MG63 (cell line): ENCODE measurements around the gene QRSL1. TPM values are rescaled to one million over a fixed set of nuclear protein-coding genes. Genes with fewer than 3 reads are reported as not detected.
"Not testable (repeated sequence)": the region's sequence is repeated elsewhere in the genome, so short reads cannot be mapped to it uniquely, and the experiment has no call there.

Source experiments
- DNase-seq: peaks from one replicate; pipeline ENCODE4 v3.0.0-alpha.2; 2020
- H3K27me3 ChIP-seq: fragments of 250-450 bp; sonication (Bioruptor Pico); 2 replicates; pipeline ENCODE4 v1.5.1; 2020; ENCODE audit warnings: mild to moderate bottlenecking, moderate library complexity
- H3K36me3 ChIP-seq: fragments of 250-450 bp; sonication (Bioruptor Pico); 2 replicates; pipeline ENCODE4 v1.5.1; 2020; ENCODE audit warnings: mild to moderate bottlenecking, moderate library complexity
- H3K4me3 ChIP-seq: fragments of 250-450 bp; sonication (Bioruptor Pico); 2 replicates; pipeline ENCODE4 v1.5.1; 2020; ENCODE audit warnings: mild to moderate bottlenecking, moderate library complexity
- H3K9me3 ChIP-seq: fragments of 250-450 bp; sonication (Bioruptor Pico); 2 replicates; pipeline ENCODE4 v1.5.1; 2020; ENCODE audit warnings: mild to moderate bottlenecking, moderate library complexity
- total RNA-seq: library from RNA; depleted of rRNA; stranded (reverse); fragments of >200 nt; shearing (Covaris generic); gene quantifications from 2 replicates; pipeline ENCODE4 v1.2.3, GENCODE V29; 2014; ENCODE audit warnings: low replicate concordance

Gene QRSL1
- total RNA-seq, 1 experiment from 2014 or later: 11.9 TPM

GRCh38 chr6:106617857-106618256 lies 11.5 kb upstream of the QRSL1 start:
- Histone ChIP-seq H3K36me3 (peaks cover under 1% of the 10 kb centered on the region), H3K4me3 (no peak overlapping the region), H3K27me3 (no peaks in the 10 kb centered on the region), H3K9me3 (no peaks in the 10 kb centered on the region)
- no peak for DNase-seq

GRCh38 chr6:106618324-106618723 lies 11.1 kb upstream of the QRSL1 start:
- Histone ChIP-seq H3K27me3 (no peaks in the 10 kb centered on the region), H3K4me3 (no peak overlapping the region), H3K9me3 (0 out of 2 replicates have a peak, but pooled peaks cover 2% of the 10 kb centered on the region), H3K36me3 (peaks cover 2% of the 10 kb centered on the region)
- DNase-seq: no peak

- Histone ChIP-seq H3K27me3 (no peaks in the 10 kb centered on the region), H3K9me3 (0 out of 2 replicates have a peak, but pooled peaks cover 2% of the 10 kb centered on the region), H3K36me3 (peaks cover 2% of the 10 kb centered on the region), H3K4me3 (no peak overlapping the region)
- DNase-seq: no peak
These were observed 10.2 kb upstream of the QRSL1 start for GRCh38 chr6:106619223-106619622.

GRCh38 chr6:106620931-106621672 lies 8.3 kb upstream of the QRSL1 start:
- Histone ChIP-seq H3K9me3 (0 out of 2 replicates have a peak, but pooled peaks cover 2% of the 10 kb centered on the region), H3K36me3 (peaks cover 2% of the 10 kb centered on the region), H3K27me3 (no peaks in the 10 kb centered on the region), H3K4me3 (no peak overlapping the region)
- peak; percentile 45 for DNase-seq

GRCh38 chr6:106622412-106622811 lies 7.0 kb upstream of the QRSL1 start:
- H3K4me3 ChIP-seq: no peak overlapping the region
- H3K27me3 ChIP-seq: no peaks in the 10 kb centered on the region
- DNase-seq: no peak
- H3K36me3 ChIP-seq: peaks cover 2% of the 10 kb centered on the region
- H3K9me3 ChIP-seq: 0 out of 2 replicates have a peak, but pooled peaks cover 2% of the 10 kb centered on the region

GRCh38 chr6:106623039-106623438 lies 6.3 kb upstream of the QRSL1 start:
- H3K27me3 ChIP-seq: no peaks in the 10 kb centered on the region
- DNase-seq: no peak
- no peak overlapping the region for H3K4me3 ChIP-seq
- 0 out of 2 replicates have a peak, but pooled peaks cover 2% of the 10 kb centered on the region for H3K9me3 ChIP-seq
- peaks cover 2% of the 10 kb centered on the region for H3K36me3 ChIP-seq

- H3K4me3 ChIP-seq: no peak overlapping the region
- H3K9me3 ChIP-seq: 0 out of 2 replicates have a peak, but pooled peaks cover 2% of the 10 kb centered on the region
- DNase-seq: no peak
- peaks cover 2% of the 10 kb centered on the region for H3K36me3 ChIP-seq
- H3K27me3 ChIP-seq: no peaks in the 10 kb centered on the region
These were observed 2.9 kb upstream of the QRSL1 start for GRCh38 chr6:106626485-106626884.

GRCh38 chr6:106627760-106628159 lies 1.6 kb upstream of the QRSL1 start:
- H3K4me3 ChIP-seq, H3K27me3 ChIP-seq, DNase-seq, H3K9me3 ChIP-seq, H3K36me3 ChIP-seq: not testable (repeated sequence)

- H3K4me3 ChIP-seq: peak overlapping the region; percentile 87
- H3K36me3 ChIP-seq: no peaks in the 10 kb centered on the region
- no peaks in the 10 kb centered on the region for H3K27me3 ChIP-seq
- DNase-seq: no peak
- H3K9me3 ChIP-seq: no peaks in the 10 kb centered on the region
These were observed 698 bp upstream of the QRSL1 start for GRCh38 chr6:106628658-106629102.

GRCh38 chr6:106629859-106630163 lies 433 bp downstream of the QRSL1 start:
- H3K9me3 ChIP-seq: no peaks in the 10 kb centered on the region
- DNase-seq: no peak
- no peaks in the 10 kb centered on the region for H3K36me3 ChIP-seq
- H3K27me3 ChIP-seq: no peaks in the 10 kb centered on the region
- H3K4me3 ChIP-seq: peak overlapping the region; percentile 87

- Histone ChIP-seq H3K27me3 (no peaks in the 10 kb centered on the region), H3K9me3 (no peaks in the 10 kb centered on the region), H3K36me3 (no peaks in the 10 kb centered on the region), H3K4me3 (peak overlapping the region; percentile 87)
- no peak for DNase-seq
These were observed 988 bp downstream of the QRSL1 start for GRCh38 chr6:106630366-106630765.

- no peak overlapping the region for H3K4me3 ChIP-seq
- H3K36me3 ChIP-seq: no peaks in the 10 kb centered on the region
- no peaks in the 10 kb centered on the region for H3K27me3 ChIP-seq
- no peaks in the 10 kb centered on the region for H3K9me3 ChIP-seq
- peak; percentile 41 for DNase-seq
These were observed 2.0 kb downstream of the QRSL1 start for GRCh38 chr6:106631346-106631745.

- H3K36me3 ChIP-seq: no peaks in the 10 kb centered on the region
- no peaks in the 10 kb centered on the region for H3K27me3 ChIP-seq
These were observed 5.2 kb downstream of the QRSL1 start for GRCh38 chr6:106634565-106634964.

GRCh38 chr6:106637051-106637716 lies 7.8 kb downstream of the QRSL1 start:
- Histone ChIP-seq H3K9me3 (no peaks in the 10 kb centered on the region), H3K4me3 (no peak overlapping the region), H3K27me3 (no peaks in the 10 kb centered on the region), H3K36me3 (peaks cover 12% of the 10 kb centered on the region)
- no peak for DNase-seq

More at GRCh38 chr6:106634565-106634964, 5.2 kb downstream of the QRSL1 start:
- Histone ChIP-seq H3K4me3 (no peak overlapping the region), H3K9me3 (no peaks in the 10 kb centered on the region)
- no peak for DNase-seq

GRCh38 chr6:106637717-106638341 lies 8.5 kb downstream of the QRSL1 start:
- H3K27me3 ChIP-seq: no peaks in the 10 kb centered on the region
- no peak overlapping the region for H3K4me3 ChIP-seq
- no peaks in the 10 kb centered on the region for H3K9me3 ChIP-seq
- peaks cover 15% of the 10 kb centered on the region for H3K36me3 ChIP-seq
- DNase-seq: no peak

GRCh38 chr6:106639812-106640211 lies 10.4 kb downstream of the QRSL1 start:
- H3K9me3 ChIP-seq: no peaks in the 10 kb centered on the region
- peaks cover 25% of the 10 kb centered on the region for H3K36me3 ChIP-seq
- H3K27me3 ChIP-seq: no peaks in the 10 kb centered on the region
- no peak for DNase-seq
- H3K4me3 ChIP-seq: no peak overlapping the region

- Histone ChIP-seq H3K36me3 (peaks cover 34% of the 10 kb centered on the region), H3K9me3 (no peaks in the 10 kb centered on the region), H3K27me3 (no peaks in the 10 kb centered on the region), H3K4me3 (no peak overlapping the region)
- no peak for DNase-seq
These were observed 13.1 kb downstream of the QRSL1 start for GRCh38 chr6:106642476-106642875.
